ENCODE results near the gene IL21R. TPM values are rescaled to one million over a fixed set of nuclear protein-coding genes. Genes with fewer than 3 reads are reported as not detected.

Gene IL21R
- total RNA-seq, 2 experiments from 2014 or later = 34.5 to 34.8 TPM

GRCh38 chr16:27426423-27427408 is 24.7 kb downstream of the IL21R start:
- no peaks in the 10 kb centered on the region for H3K27me3 ChIP-seq (ENCODE audit: control insufficient read depth in 1 of 2, insufficient read depth in 2 of 2, low read length in 2 of 2)
- Mint-ChIP-seq H3K9me3 (peaks cover 6% of the 10 kb centered on the region), H3K27me3 (no peaks in the 10 kb centered on the region), H3K27ac (peak overlapping the region; percentile 69), H3K4me3 (no peak overlapping the region), H3K4me1 (ENCODE audit: low read depth) (peaks cover 61% of the 10 kb centered on the region), H3K36me3 (ENCODE audit: low read depth) (peaks cover 82% of the 10 kb centered on the region)
- intact Hi-C loops (cut with DNase I, micrococcal nuclease) = loop anchor here in 1 of 2 experiments (2.0 kb wide), 1 partner anchor 16 kb away; no protein-coding TSS in a partner anchor
- POLR2A ChIA-PET = interaction anchor here (1.0 to 1.3 kb wide), 5 partner anchors 11 to 257 kb away, joined by 3 to 8 read pairs (median 4); partner anchors contain the start of gene IL21R
- peaks cover 0 to 15% of the 10 kb centered on the region in 2 experiments for H3K9me3 ChIP-seq (ENCODE audit: control insufficient read depth in 1 of 2, insufficient read depth in 1 of 2, low read length in 2 of 2)
- CTCF ChIA-PET = interaction anchor here (2.4 kb wide), 1 partner anchor 59 kb away, joined by 9 read pairs; no protein-coding TSS in a partner anchor
- H3K36me3 ChIP-seq (ENCODE audit: insufficient read depth, low read length) = peaks cover 42% of the 10 kb centered on the region
- H3K27ac ChIP-seq (ENCODE audit: low read depth in 1 of 2, low read length in 2 of 2) = peak overlapping the region; percentile 1 to 13
- DNase-seq (peak; percentile 47 to 86 (median 76)), ATAC-seq (ENCODE audit: poor library complexity) (peak; percentile 94)
- TF ChIP-seq CTCF (IDR thresholded peaks at IDR 0.05) = no peak
- H3K4me1 ChIP-seq (ENCODE audit: insufficient read depth, low read length) = peaks cover 34% of the 10 kb centered on the region
- no peak overlapping the region for H3K4me3 ChIP-seq (ENCODE audit: low read length)

DNA sequence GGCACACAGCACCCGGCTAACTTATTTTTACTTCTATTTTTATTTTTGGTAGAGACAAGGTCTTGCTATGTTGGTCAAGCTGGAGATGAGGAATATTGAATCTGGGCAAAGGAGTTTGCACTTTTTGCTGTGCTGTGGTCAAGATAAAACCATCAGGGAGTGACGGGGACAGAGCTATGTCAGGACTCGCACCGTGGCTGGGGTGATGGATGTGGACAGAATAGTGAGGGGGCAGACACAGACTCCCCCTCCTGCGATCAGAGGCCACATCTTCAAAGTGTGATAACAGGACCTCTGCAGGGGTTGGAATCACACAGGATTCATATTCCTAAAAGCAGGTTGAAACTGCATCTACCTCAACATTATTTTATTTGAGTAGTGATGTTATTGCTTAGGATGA is 25.6 kb downstream of the IL21R start:
- ATAC-seq (ENCODE audit: poor library complexity) (no peak), DNase-seq (no peak)
- no peaks in the 10 kb centered on the region for H3K9me3 Mint-ChIP-seq
- peak overlapping the region; percentile 69 for H3K27ac Mint-ChIP-seq
- peaks cover 39% of the 10 kb centered on the region for H3K4me1 ChIP-seq (ENCODE audit: insufficient read depth, low read length)
- H3K4me3 ChIP-seq (ENCODE audit: low read length) = no peak overlapping the region
- intact Hi-C loops (cut with DNase I, micrococcal nuclease) = loop anchor here in 1 of 2 experiments (2.0 kb wide), 1 partner anchor 15 kb away; no protein-coding TSS in a partner anchor
- peaks cover 0 to 7% of the 10 kb centered on the region in 2 experiments for H3K9me3 ChIP-seq (ENCODE audit: control insufficient read depth in 1 of 2, insufficient read depth in 1 of 2, low read length in 2 of 2)
- peaks cover 81% of the 10 kb centered on the region for H3K36me3 Mint-ChIP-seq (ENCODE audit: low read depth)
- no peak overlapping the region for H3K27ac ChIP-seq (ENCODE audit: low read depth in 1 of 2, low read length in 2 of 2)
- POLR2A ChIA-PET = interaction anchor here (1.2 to 1.3 kb wide), 2 partner anchors 25 to 258 kb away, joined by 4 to 8 read pairs; partner anchors contain the start of gene IL21R
- H3K4me1 Mint-ChIP-seq (ENCODE audit: low read depth) = peaks cover 69% of the 10 kb centered on the region
- H3K27me3 Mint-ChIP-seq = no peaks in the 10 kb centered on the region
- H3K4me3 Mint-ChIP-seq = no peak overlapping the region
- peaks cover 50% of the 10 kb centered on the region for H3K36me3 ChIP-seq (ENCODE audit: insufficient read depth, low read length)
- TF ChIP-seq CTCF (IDR thresholded peaks at IDR 0.05) = no peak
- CTCF ChIA-PET = interaction anchor here (2.4 kb wide), 1 partner anchor 60 kb away, joined by 9 read pairs; no protein-coding TSS in a partner anchor
- no peaks in the 10 kb centered on the region for H3K27me3 ChIP-seq (ENCODE audit: control insufficient read depth in 1 of 2, insufficient read depth in 2 of 2, low read length in 2 of 2)

GRCh38 chr16:27428026-27428785 is 26.2 kb downstream of the IL21R start:
- H3K27ac Mint-ChIP-seq = peak overlapping the region; percentile 33
- peaks cover 81% of the 10 kb centered on the region for H3K36me3 Mint-ChIP-seq (ENCODE audit: low read depth)
- Histone ChIP-seq H3K4me3 (ENCODE audit: low read length) (no peak overlapping the region), H3K27ac (ENCODE audit: low read depth in 1 of 2, low read length in 2 of 2) (peak overlapping the region in 1 of 2 donors; percentile 33), H3K4me1 (ENCODE audit: insufficient read depth, low read length) (peaks cover 39% of the 10 kb centered on the region), H3K9me3 (ENCODE audit: control insufficient read depth in 1 of 2, insufficient read depth in 1 of 2, low read length in 2 of 2) (peaks cover 0 to under 1% of the 10 kb centered on the region in 2 experiments), H3K27me3 (ENCODE audit: control insufficient read depth in 1 of 2, insufficient read depth in 2 of 2, low read length in 2 of 2) (no peaks in the 10 kb centered on the region), H3K36me3 (ENCODE audit: insufficient read depth, low read length) (peaks cover 49% of the 10 kb centered on the region)
- H3K27me3 Mint-ChIP-seq = no peaks in the 10 kb centered on the region
- ATAC-seq (ENCODE audit: poor library complexity) (no peak), DNase-seq (peak in 1 of 14 experiments; percentile 10)
- no peak for TF ChIP-seq CTCF (IDR thresholded peaks at IDR 0.05)
- ChIA-PET POLR2A (interaction anchor here (0.9 kb wide), 1 partner anchor 21 kb away, joined by 3 read pairs; no protein-coding TSS in a partner anchor), CTCF (no interaction called here)
- peaks cover 75% of the 10 kb centered on the region for H3K4me1 Mint-ChIP-seq (ENCODE audit: low read depth)
- H3K9me3 Mint-ChIP-seq = no peaks in the 10 kb centered on the region
- intact Hi-C loops (cut with DNase I, micrococcal nuclease) = no loop called here
- no peak overlapping the region for H3K4me3 Mint-ChIP-seq

Measured in CD4-positive, alpha-beta T cell (primary cell).